HepG2 (cell line): ENCODE data around the gene RPP14. TPM values are rescaled to one million over a fixed set of nuclear protein-coding genes. Genes with fewer than 3 reads are reported as not detected.

Experiments used
- AKAP8 ChIP-seq: sonication (generic); formaldehyde crosslinking; IDR thresholded peaks from 2 replicates; pipeline ENCODE4 v1.5.1; 2020; ENCODE audit warnings: mild to moderate bottlenecking, missing genetic modification reagents
- GABPB1 ChIP-seq: IDR thresholded peaks from 2 replicates; pipeline ENCODE4 v1.6.1; 2016; ENCODE audit warnings: mild to moderate bottlenecking, missing genetic modification reagents, moderate library complexity, missing compliant biosample characterization
- GTF3A ChIP-seq: sonication (generic); formaldehyde crosslinking; conservative IDR thresholded peaks from 2 replicates; pipeline ENCODE4 v1.4.0; 2020; ENCODE audit warnings: mild to moderate bottlenecking, missing genetic modification reagents
- KMT2A ChIP-seq: sonication (generic); formaldehyde crosslinking; IDR thresholded peaks from 2 replicates; pipeline ENCODE4 v1.4.0; 2020; ENCODE audit warnings: missing genetic modification reagents
- MBD4 ChIP-seq: IDR thresholded peaks from 2 replicates; pipeline ENCODE4 v1.6.1; 2012; ENCODE audit warnings: low read length, inconsistent platforms, borderline replicate concordance
- NCOA2 ChIP-seq: sonication (generic); formaldehyde crosslinking; IDR thresholded peaks from 2 replicates; pipeline ENCODE4 v1.8.0; 2022; ENCODE audit warnings: inconsistent platforms
- POGK ChIP-seq: sonication (generic); formaldehyde crosslinking; conservative IDR thresholded peaks from 2 replicates; pipeline ENCODE4 v1.8.0; 2022; ENCODE audit warnings: mild to moderate bottlenecking, moderate library complexity, missing genetic modification reagents
- RFXANK ChIP-seq: IDR thresholded peaks from 2 replicates; pipeline ENCODE4 v1.6.1; 2016
- RNF219 ChIP-seq: sonication (generic); formaldehyde crosslinking; IDR thresholded peaks from 2 replicates; pipeline ENCODE4 v1.5.0; 2020; ENCODE audit warnings: mild to moderate bottlenecking, missing genetic modification reagents
- SIX1 ChIP-seq: sonication (generic); formaldehyde crosslinking; IDR thresholded peaks from 2 replicates; pipeline ENCODE4 v1.4.0; 2020; ENCODE audit warnings: missing genetic modification reagents, borderline replicate concordance
- SMYD3 ChIP-seq: sonication (generic); formaldehyde crosslinking; IDR thresholded peaks from 2 replicates; pipeline ENCODE4 v1.8.1; 2023; ENCODE audit warnings: mild to moderate bottlenecking, missing genetic modification reagents
- SP2 ChIP-seq: sonication (generic); formaldehyde crosslinking; IDR thresholded peaks from 2 replicates; pipeline ENCODE4 v1.5.1; 2020; ENCODE audit warnings: mild to moderate bottlenecking, missing genetic modification reagents
- ZC3H13 ChIP-seq: sonication (generic); formaldehyde crosslinking; IDR thresholded peaks from 2 replicates; pipeline ENCODE4 v1.8.1; 2023; ENCODE audit warnings: mild to moderate bottlenecking, missing genetic modification reagents, moderate library complexity
- ZFP36 ChIP-seq: fragments of 150-350 bp; IDR thresholded peaks from 2 replicates; pipeline ENCODE4 v1.6.1; 2018; ENCODE audit warnings: borderline replicate concordance, low read length, low read depth; ENCODE audit not compliant: partially characterized antibody
- ZMYM2 ChIP-seq: sonication (generic); formaldehyde crosslinking; IDR thresholded peaks from 2 replicates; pipeline ENCODE4 v1.8.0; 2022; ENCODE audit warnings: mild to moderate bottlenecking, missing genetic modification reagents
- ZNF142 ChIP-seq: sonication (generic); formaldehyde crosslinking; IDR thresholded peaks from 2 replicates; pipeline ENCODE4 v1.4.0; 2020; ENCODE audit warnings: missing genetic modification reagents
- ZNF205 ChIP-seq: IDR thresholded peaks from 2 replicates; pipeline ENCODE4 v1.6.1; 2018; ENCODE audit warnings: missing biosample characterization, missing genetic modification reagents
- ZNF432 ChIP-seq: sonication (generic); formaldehyde crosslinking; IDR thresholded peaks from 2 replicates; pipeline ENCODE4 v1.5.0; 2020; ENCODE audit warnings: missing genetic modification reagents, mild to moderate bottlenecking, borderline replicate concordance
- ZNF639 ChIP-seq: conservative IDR thresholded peaks from 2 replicates; pipeline ENCODE4 v1.6.1; 2018; ENCODE audit warnings: missing genetic modification reagents
- ZNF703 ChIP-seq: sonication (generic); formaldehyde crosslinking; IDR thresholded peaks from 2 replicates; pipeline ENCODE4 v1.5.1; 2020; ENCODE audit warnings: missing genetic modification reagents, mild to moderate bottlenecking, moderate library complexity, borderline replicate concordance
- polyA plus RNA-seq, 8 experiments: library from polyadenylated mRNA; depleted of rRNA in 3 of 8; stranded (reverse) in 7 of 8; unstranded in 1 of 8; fragments of >200 nt; fragmentation: Illumina TruSeq in 4 of 8; extraction: Trizol in 4 of 8; gene quantifications; 2 replicates each; pipeline versions ENCODE4 v1.2.1 to v1.2.3, GENCODE V29; 2011 to 2016; ENCODE audit warnings: low read depth in 4 of 8, missing spikeins in 1 of 8, mixed read lengths in 1 of 8; ENCODE audit not compliant: insufficient read depth in 1 of 8
- total RNA-seq, 5 experiments: library from RNA; depleted of rRNA; stranded (reverse); fragments of >200 nt; fragmentation: Illumina TruSeq; extraction: Trizol; gene quantifications; 2 replicates each; pipeline ENCODE4 v1.2.3, GENCODE V29; 2016; ENCODE audit warnings: low read depth in 1 of 5

The RPP14 gene
- total and polyA plus RNA-seq, 2 of the 13 experiments (the other 11 are each of a cell fraction or from before 2014, with no cell fraction given) = 15.4 to 16.2 TPM

GRCh38 chr3:58332575-58333188, 26.6 kb downstream of the RPP14 start, which contains the start of gene PXK (continued):
- peak; percentile 84 for TF ChIP-seq ZNF142
- TF ChIP-seq ZNF432 (CRISPR knock-in tag) = no peak
- no peak for TF ChIP-seq RNF219
- TF ChIP-seq NCOA2 = peak; percentile 28; the same call in 1 of the 2 replicates
- TF ChIP-seq MBD4 = no peak
- peak; percentile 67 for TF ChIP-seq GABPB1 (CRISPR knock-in tag)
- TF ChIP-seq KMT2A = peak; percentile 34; the same call in 1 of the 2 replicates
- no peak for TF ChIP-seq AKAP8 (CRISPR knock-in tag)
- peak; percentile 76; the same call in 1 of the 2 replicates for TF ChIP-seq ZNF639 (CRISPR knock-in tag)
- TF ChIP-seq POGK (CRISPR knock-in tag) = no peak
- 0 out of 2 replicates have a peak, but pooled peaks have one; percentile 20 for TF ChIP-seq SP2 (CRISPR knock-in tag)
- no peak for TF ChIP-seq GTF3A (CRISPR knock-in tag)
- no peak for TF ChIP-seq ZFP36
- no peak for TF ChIP-seq ZC3H13 (CRISPR knock-in tag)
- TF ChIP-seq SMYD3 (CRISPR knock-in tag) = no peak
- no peak for TF ChIP-seq SIX1 (CRISPR knock-in tag)
- no peak for TF ChIP-seq ZNF703
- no peak for TF ChIP-seq ZMYM2 (CRISPR knock-in tag)
- no peak for TF ChIP-seq ZNF205 (CRISPR knock-in tag)
- TF ChIP-seq RFXANK (CRISPR knock-in tag) = no peak
